GM21367 (cell line): ENCODE data around the gene PCNT.

Source experiments
- ATAC-seq: cut with Tn5 transposase; IDR thresholded peaks from one replicate; pipeline ENCODE4 v1.9.1; 2021; ENCODE audit not compliant: unreplicated experiment

The PCNT gene

GRCh38 chr21:46379691-46380090 lies 55.7 kb downstream of the PCNT start:
- ATAC-seq = no peak

- no peak for ATAC-seq
These were observed 57.6 kb downstream of the PCNT start for GRCh38 chr21:46381541-46381940.

GRCh38 chr21:46384556-46384955 lies 60.6 kb downstream of the PCNT start:
- ATAC-seq = no peak

DNA sequence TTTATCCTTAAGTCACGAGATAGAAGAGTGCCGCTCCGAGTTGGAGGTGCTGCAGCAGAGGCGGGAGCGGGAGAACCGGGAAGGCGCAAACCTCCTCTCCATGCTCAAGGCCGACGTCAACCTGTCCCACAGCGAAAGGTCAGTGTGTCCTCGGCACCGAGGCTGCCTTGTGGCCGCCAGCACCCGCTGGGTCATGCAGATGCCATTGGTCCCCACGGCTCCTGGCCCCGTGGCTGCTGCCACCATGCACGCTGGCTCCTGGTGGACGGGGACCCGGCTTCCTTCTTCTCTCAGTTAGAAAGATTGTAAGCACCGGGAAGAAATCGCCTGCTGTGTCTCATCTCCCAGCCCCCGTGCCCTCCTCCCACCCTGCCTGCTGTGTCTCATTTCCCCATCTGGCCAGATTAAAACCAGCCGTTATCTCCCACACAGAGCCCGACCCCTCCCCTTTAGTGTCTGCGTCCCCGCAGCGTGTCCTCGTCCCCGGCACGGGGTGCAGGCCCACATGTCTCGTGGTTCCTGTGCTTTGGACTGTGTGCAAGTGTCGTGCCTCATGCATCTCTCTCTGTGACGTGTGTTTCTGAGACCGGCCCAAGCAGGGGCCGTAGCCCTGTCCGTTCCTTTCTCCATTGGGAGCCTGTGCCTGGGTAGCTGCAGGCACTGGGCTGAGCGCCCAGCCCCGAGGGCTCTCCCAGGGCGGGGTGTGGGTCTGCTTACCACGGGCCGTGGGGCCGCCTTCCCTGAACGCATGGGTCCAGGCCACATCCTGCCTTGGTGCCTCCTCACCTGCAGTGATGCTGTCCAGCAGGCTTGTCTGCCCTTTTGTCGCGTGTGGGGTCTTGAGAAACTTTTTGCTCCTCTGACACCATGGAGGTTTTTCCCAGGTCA lies 62.1 kb downstream of the PCNT start:
- ATAC-seq = no peak

DNA sequence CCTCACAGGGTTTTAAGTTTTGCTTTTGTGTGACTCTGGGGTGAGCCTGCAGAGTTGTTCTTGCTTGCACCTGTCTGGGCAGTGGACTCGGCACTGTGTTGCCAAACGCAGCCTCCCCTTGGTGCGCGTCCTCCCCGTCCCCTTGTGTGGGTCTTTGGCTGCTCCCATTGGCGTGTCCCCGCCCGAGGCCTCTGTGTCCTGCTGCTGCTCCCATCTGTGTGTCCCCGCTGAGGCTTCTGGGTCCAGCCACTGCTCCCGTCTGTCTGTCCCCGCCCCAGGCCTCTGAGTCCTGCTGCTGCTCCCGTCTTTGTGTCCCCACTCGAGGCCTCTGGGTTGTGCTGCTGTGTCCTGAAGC lies 62.8 kb downstream of the PCNT start:
- ATAC-seq = no peak

DNA sequence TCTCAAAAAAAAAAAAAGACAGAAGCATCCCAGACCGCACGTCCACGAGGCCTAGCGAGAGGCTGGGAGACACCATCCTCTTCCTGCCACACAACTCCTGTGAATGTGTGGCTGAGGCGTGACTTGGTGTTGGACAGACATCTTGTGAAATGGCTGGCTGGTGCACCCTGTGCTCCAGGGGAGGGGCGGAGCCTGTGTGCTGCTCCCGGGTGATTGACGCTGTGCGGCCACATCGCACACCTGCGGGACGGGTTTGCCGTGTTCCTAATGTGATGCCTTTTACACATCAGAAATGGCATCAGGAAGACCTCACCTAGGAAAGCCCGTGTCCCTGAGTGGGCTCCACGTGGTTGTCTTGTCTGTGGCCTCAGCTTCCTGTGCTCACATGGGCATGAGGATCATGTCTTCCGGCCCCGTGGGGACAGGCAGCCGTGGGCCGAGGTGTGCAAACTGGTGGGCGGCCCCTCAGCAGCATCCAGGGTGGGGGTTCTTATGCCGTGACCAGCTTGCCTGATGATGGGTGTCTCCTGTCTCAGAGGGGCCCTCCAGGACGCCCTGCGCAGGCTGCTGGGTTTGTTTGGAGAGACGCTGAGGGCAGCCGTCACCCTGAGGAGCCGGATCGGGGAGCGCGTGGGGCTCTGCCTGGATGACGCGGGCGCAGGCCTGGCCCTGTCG lies 64.4 kb downstream of the PCNT start:
- ATAC-seq = no peak

GRCh38 chr21:46388896-46389295 lies 64.9 kb downstream of the PCNT start:
- ATAC-seq = no peak

GRCh38 chr21:46390603-46391545 lies 66.9 kb downstream of the PCNT start:
- no peak for ATAC-seq

GRCh38 chr21:46391773-46392172 lies 67.8 kb downstream of the PCNT start:
- no peak for ATAC-seq

DNA sequence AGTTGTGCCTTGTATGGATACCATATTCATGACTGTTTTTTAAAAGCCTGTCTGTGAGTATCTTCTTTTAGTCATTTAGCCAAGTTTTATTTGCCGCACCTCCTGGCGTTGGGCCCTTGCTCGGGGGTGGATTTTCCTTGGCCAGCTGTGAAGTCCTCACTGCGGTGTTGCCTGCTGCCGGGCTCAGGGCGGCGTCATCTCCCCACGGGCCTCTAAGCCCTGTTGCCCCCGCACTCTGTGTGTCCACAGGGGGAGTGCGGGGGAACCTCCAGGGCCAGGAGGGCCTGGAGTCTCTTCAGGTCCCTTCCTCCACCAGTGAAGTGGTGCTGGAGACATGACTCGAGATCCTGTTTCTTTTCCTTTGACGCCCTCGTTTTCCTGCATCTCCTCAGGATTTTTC lies 69.0 kb downstream of the PCNT start:
- no peak for ATAC-seq

DNA sequence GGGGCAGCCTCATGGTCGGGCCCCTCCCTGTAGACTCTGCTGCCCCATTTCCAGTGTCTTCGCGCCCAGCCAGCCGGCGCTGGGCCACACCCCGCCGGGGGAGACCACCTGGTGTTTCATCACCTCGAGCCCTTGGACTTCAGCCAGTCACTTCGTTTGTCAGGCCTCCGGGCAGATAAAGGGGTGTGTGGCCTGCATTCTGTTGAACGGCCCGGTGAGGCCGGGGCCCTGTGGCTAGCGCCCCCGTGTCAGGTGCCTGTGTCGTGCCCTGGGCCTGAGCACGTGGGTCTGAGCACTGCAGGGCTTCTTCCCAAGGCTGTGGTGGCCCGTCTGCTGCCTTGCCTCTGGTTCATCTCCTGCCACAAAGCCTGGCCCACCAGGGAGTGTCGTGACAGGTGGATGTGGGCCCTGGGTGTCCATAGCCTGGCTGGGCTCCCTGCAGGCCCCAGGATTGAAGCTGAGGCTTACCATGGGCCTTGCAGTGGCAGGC lies 69.5 kb downstream of the PCNT start:
- ATAC-seq = no peak

- ATAC-seq = no peak
These were observed 70.1 kb downstream of the PCNT start for GRCh38 chr21:46393941-46394594.

DNA sequence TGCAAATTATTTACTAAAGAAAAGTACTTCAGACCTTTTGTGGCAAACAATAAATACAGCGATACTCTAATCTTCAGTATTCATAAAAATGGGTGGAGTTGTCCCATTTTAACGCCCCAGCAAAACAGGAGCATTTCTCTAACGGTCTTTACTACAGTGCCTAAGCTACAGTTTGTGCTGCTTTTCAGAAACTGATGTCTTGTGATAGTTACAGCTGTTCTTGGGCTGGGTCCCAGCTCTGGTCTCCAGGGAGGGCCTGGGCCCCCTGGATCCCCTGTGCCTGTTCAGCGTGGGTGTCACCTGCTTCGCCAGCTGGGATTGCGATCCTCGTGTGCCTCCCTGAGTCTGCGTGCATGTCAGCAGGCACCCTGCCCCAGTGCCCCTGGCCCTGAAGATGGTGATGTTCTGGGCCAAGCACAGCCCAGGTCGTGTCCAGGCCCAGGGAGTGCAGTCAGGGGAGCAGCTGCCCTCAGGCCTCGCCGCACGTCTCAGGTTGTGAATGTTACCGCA lies 70.7 kb downstream of the PCNT start:
- ATAC-seq = no peak

DNA sequence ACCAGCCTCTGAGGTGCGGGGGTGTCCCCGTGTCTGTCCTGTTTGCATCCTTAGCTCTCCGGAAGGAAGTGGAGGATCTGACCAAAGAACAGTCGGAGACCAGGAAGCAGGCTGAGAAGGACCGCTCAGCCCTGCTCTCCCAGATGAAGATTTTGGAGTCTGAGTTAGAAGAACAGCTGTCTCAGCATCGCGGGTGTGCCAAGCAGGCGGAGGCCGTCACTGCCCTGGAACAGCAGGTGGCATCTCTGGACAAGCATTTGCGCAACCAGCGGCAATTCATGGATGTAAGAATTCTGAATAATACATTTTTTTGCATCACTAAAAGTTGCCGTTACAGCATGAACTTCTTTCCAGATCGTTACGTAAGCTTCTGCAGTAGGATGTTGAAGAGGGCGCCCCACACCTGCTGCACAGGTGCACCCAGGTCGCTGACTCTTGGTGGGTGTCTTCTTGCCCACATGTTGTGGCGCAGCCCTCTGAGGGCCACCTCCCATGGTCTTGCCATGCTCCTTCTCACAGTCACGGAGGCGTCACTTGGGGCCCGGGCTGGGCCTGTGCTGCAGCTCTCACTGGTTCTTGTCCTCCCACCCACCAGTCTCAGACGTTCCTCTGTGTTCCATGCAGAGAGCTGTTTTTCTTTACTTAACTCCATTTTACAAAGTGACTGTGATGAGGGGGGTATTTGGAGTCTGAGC lies 73.4 kb downstream of the PCNT start:
- no peak for ATAC-seq

DNA sequence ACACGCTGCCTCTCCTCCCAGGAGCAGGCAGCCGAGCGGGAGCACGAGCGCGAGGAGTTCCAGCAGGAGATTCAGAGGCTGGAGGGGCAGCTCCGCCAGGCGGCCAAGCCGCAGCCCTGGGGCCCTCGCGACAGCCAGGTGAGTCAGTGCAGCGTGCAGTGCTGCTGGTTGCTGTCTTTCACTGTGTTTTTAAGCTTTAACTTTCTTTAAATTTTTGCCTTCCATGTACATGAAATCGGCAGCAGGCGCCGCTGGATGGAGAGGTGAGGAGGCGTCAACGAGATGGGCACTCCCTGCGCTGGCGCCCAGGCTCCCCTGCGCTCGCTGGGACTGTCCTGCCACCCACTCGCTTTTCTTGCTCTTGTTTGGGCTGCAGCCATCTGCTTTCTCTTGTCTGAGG lies 74.0 kb downstream of the PCNT start:
- ATAC-seq = no peak

GRCh38 chr21:46399129-46399528 lies 75.2 kb downstream of the PCNT start:
- no peak for ATAC-seq

DNA sequence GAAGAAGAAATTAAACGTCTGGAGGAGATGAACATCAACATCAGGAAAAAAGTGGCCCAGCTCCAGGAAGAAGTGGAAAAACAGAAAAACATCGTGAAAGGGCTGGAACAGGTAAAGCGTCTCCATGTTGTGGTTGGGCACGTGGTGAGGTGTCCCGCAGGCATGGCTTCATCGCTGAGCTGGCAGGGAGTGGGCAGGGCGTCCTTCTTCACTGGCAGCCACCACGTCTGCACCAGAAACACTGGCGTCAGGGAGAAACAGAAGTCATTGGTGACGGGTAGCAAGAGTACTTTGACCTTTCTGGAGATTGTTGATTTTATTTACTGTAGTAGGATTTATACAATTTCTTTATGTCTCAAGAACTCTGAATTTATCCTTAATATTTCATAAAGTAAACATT lies 75.7 kb downstream of the PCNT start:
- ATAC-seq = no peak

DNA sequence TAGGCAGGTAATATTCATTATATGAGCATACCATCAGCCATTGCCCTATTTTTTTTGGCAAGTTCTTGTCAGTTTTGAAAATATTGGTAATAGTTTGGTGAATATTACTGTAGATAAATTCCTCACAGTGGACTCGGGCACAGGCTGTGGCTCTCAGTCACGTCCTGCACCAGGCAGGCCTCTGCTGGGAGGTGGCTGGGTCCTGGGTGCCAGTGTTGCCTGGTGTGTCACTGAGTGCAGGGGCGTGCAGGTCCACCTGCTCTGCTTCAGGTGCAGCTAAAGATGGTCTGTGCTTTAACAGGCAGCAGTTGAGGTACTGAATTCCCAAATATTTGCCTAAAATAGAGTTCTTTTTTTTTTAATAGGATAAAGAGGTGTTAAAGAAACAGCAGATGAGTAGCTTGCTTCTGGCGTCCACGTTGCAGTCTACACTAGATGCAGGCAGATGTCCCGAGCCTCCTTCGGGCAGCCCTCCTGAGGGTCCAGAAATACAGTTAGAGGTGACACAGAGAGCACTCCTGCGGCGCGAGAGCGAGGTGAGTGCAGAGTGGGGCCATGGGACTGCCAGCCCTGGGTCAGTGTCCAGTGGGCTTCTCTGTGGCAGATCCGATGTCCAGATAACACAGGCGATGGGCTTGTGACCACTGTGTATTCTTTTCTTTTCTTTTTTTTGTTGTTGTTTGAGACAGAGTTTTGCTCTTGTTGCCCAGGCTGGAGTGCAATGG lies 77.4 kb downstream of the PCNT start:
- ATAC-seq = no peak

DNA sequence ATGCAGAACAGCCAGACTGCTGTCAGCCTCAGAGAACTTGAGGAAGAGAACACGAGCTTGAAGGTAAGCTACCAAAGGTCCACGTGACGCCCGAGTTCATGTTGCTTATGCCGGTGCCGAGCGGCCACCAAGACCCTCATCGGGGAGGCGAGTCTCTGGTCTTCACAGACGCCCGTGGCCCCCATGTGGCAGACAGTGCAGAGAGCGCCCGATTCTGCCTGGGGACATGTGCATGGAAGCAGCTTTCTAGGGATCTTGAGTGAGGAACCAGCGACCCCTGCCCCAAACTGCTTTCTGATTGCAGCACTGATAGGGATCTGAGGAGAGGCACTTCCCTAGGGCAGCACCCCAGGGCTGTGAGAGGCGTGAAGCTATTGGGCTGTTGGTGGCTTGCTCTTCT lies 78.5 kb downstream of the PCNT start:
- ATAC-seq = no peak
